ENCODE results near the gene KIF3C. TPM values are rescaled to one million over a fixed set of nuclear protein-coding genes. Genes with fewer than 3 reads are reported as not detected.

Gene KIF3C
- polyA plus RNA-seq, 1 donor from 2014 or later: 53.6 TPM

GRCh38 chr2:25954199-25954752 is 28.0 kb downstream of the KIF3C start:
- Histone ChIP-seq H3K4me3 (ENCODE audit: low read length) (no peak overlapping the region), H3F3A (ENCODE audit: insufficient read depth, low read length, poor library complexity, severe bottlenecking) (no peaks in the 10 kb centered on the region), H3K9me3 (ENCODE audit: low read length) (no peaks in the 10 kb centered on the region), H3K9me2 (ENCODE audit: insufficient read depth, low read length) (no peaks in the 10 kb centered on the region), H3K4me2 (ENCODE audit: low read length) (no peak overlapping the region), H3K9ac (ENCODE audit: low read length) (no peak overlapping the region), H2AFZ (ENCODE audit: low read depth, low read length) (no peak overlapping the region), H3K27ac (ENCODE audit: low read length) (no peak overlapping the region), H4K20me1 (ENCODE audit: insufficient read depth) (no peaks in the 10 kb centered on the region), H3K36me3 (ENCODE audit: insufficient read depth, low read length) (peaks cover 5% of the 10 kb centered on the region), H3K27me3 (ENCODE audit: insufficient read depth, low read depth, low read length) (no peaks in the 10 kb centered on the region), H3K79me2 (replicated peaks; ENCODE audit: insufficient read depth, low read length) (peaks cover 6% of the 10 kb centered on the region)
- no peak for TF ChIP-seq EZH2 (IDR thresholded peaks at IDR 0.05; ENCODE audit: borderline replicate concordance, insufficient read depth, low read length, poor library complexity, severe bottlenecking)
- no peak for TF ChIP-seq SMC3 (conservative IDR thresholded peaks at IDR 0.05; ENCODE audit: poor library complexity)
- TF ChIP-seq REST (IDR thresholded peaks at IDR 0.05; ENCODE audit: borderline replicate concordance): no peak
- no peak for TF ChIP-seq RAD21 (conservative IDR thresholded peaks at IDR 0.05)
- no peak for TF ChIP-seq CTCF (IDR thresholded peaks at IDR 0.05; ENCODE audit: poor library complexity, severe bottlenecking)
- TF ChIP-seq TAF1 (IDR thresholded peaks at IDR 0.05; ENCODE audit: low read depth): no peak

DNA sequence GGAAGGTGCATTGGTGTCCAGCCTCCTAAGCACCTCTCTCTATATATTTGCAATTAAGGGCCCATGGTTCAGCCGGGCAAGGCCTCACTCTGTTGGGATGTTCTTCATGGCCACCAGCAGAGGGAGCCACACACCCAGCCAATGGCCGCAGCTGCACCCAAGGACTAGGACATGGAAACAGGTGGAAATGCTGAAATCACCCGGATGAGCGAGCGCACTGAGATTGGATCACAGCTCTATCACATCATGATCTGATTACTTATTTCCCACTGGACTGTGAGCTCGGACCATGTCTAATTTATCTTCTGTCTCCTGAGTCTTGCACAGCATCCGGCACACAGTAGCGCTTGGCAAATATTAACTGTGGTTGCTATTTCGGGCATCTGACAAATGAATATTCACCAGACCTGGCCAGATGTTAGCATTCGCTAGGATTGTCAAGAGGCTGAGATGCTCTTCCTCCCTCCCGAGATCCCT is 31.2 kb downstream of the KIF3C start:
- no peaks in the 10 kb centered on the region for H3K9me2 ChIP-seq (ENCODE audit: insufficient read depth, low read length)
- no peaks in the 10 kb centered on the region for H4K20me1 ChIP-seq (ENCODE audit: insufficient read depth)
- H3K9ac ChIP-seq (ENCODE audit: low read length): no peak overlapping the region
- TF ChIP-seq EZH2 (IDR thresholded peaks at IDR 0.05; ENCODE audit: borderline replicate concordance, insufficient read depth, low read length, poor library complexity, severe bottlenecking) (no peak), SMC3 (conservative IDR thresholded peaks at IDR 0.05; ENCODE audit: poor library complexity) (peak; percentile 93), POLR2AphosphoS5 (IDR thresholded peaks at IDR 0.05) (peak; percentile 19), MXI1 (conservative IDR thresholded peaks at IDR 0.05; ENCODE audit: poor library complexity, severe bottlenecking) (no peak), RAD21 (conservative IDR thresholded peaks at IDR 0.05) (peak; percentile 94), CTCF (IDR thresholded peaks at IDR 0.05; ENCODE audit: poor library complexity, severe bottlenecking) (peak; percentile 94), TAF1 (IDR thresholded peaks at IDR 0.05; ENCODE audit: low read depth) (no peak)
- H2AFZ ChIP-seq (ENCODE audit: low read depth, low read length): no peak overlapping the region
- no peaks in the 10 kb centered on the region for H3K27me3 ChIP-seq (ENCODE audit: insufficient read depth, low read depth, low read length)
- no peaks in the 10 kb centered on the region for H3F3A ChIP-seq (ENCODE audit: insufficient read depth, low read length, poor library complexity, severe bottlenecking)
- no peaks in the 10 kb centered on the region for H3K9me3 ChIP-seq (ENCODE audit: low read length)
- no peak overlapping the region for H3K4me2 ChIP-seq (ENCODE audit: low read length)
- H3K4me3 ChIP-seq (ENCODE audit: low read length): no peak overlapping the region
- no peaks in the 10 kb centered on the region for H3K79me2 ChIP-seq (replicated peaks; ENCODE audit: insufficient read depth, low read length)
- H3K36me3 ChIP-seq (ENCODE audit: insufficient read depth, low read length): peaks cover 5% of the 10 kb centered on the region
- peak overlapping the region; percentile 20 for H3K27ac ChIP-seq (ENCODE audit: low read length)

Data from neural cell (in vitro differentiated cells).